Endothelial cell of hepatic sinusoid (primary cell): ENCODE results near the gene BCL7A.
"Not testable (repeated sequence)": the region's sequence is repeated elsewhere in the genome, so short reads cannot be mapped to it uniquely, and the experiment has no call there.

Experiments
- in situ Hi-C: cut with HindIII; loops from 2 replicates; pipeline ENCODE4 v1.10.0; 2017; ENCODE audit warnings: low sequenced_read_pairs

Gene BCL7A

DNA sequence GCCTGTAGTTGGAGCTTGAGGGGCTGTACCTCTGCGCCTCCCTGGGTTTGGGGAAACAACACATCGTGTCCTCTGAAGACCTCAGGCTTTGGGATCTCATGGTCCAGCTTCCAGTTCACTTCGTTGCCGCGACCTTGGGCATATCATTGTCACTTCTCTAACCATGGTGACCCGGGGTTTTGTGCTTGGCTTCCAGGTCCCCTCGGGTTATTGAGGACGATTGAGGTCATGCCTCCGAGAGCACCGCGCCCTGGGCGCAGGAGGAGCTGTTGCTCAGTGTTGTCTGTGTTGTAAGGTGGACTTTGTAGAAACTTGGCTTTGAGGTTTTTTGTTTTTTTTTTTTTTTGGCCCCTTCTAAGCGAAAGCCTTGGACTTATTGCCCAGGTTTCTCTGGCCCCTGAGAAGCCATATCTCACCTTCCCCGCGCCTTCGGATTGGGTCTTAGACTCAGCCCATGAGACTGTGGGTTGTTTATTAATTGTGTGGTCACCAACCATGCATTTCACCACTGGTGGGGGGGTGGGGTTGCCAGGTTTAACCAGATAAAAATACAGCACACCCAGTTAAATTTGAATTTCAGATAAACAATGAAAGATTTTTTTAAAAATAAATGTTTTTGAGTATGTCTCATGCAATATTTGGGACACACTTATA, 2.6 kb downstream of the BCL7A start:
- in situ Hi-C loops: no loop called here

- in situ Hi-C loops: no loop called here
Measured at GRCh38 chr12:122026706-122027333, 5.1 kb downstream of the BCL7A start.

- in situ Hi-C loops: no loop called here
Measured at GRCh38 chr12:122028165-122028904, 6.7 kb downstream of the BCL7A start.

DNA sequence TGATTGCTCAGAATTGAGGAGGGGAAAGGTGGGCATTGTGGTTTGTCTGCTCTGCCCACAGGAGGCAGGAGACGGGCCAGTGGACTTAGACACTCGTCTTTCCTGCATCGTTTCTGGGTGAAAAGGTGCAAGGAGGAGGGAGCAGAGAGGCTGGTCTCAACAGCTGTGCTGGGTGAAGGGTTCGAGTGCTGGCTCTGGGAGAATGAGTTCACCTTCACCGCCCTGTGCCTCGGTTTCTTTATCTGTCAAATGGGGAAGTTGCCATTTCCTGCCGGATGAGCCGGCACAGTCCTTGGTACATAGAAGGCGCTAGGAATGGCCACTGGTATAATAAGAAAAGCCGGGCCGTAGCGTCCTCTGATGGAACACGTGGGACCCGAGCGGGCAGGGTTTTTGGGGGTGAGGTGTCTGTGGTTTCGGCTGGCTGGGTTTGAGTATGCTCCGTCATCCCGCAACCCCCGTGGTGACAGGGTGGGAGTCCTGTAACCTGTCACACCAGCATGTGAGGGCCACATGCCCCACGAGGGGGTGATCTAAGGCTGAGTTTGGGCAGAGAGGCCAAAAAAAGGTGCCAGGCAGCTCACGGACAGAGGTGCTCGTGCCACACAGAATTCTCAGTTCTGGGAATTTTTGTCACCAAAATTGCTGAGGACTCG, 7.3 kb downstream of the BCL7A start:
- in situ Hi-C loops: no loop called here

GRCh38 chr12:122029620-122030423, 8.1 kb downstream of the BCL7A start:
- in situ Hi-C loops: no loop called here

GRCh38 chr12:122030424-122031035, 8.8 kb downstream of the BCL7A start:
- in situ Hi-C loops: no loop called here

- in situ Hi-C loops: no loop called here
Measured at GRCh38 chr12:122031342-122032216, 9.9 kb downstream of the BCL7A start.

DNA sequence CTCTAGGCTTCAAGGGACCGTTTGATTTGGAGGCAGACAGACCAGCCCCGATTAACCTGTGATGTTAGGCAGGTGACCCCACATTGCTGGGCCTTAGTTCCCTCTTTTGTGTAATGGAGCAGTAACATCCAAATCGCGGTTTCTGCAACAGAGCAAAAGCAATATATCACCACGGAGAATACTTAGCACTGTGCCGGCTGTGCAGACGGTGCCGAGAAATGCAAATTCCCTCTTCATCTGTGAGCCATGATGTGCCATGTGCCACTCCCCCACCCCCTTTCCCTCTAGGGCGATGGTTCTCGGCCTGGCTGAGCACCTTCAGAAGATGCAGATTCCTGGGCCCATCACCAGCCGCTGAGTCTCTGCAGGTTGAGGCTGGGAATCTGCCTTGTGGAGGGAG, 10.9 kb downstream of the BCL7A start:
- in situ Hi-C loops: no loop called here

DNA sequence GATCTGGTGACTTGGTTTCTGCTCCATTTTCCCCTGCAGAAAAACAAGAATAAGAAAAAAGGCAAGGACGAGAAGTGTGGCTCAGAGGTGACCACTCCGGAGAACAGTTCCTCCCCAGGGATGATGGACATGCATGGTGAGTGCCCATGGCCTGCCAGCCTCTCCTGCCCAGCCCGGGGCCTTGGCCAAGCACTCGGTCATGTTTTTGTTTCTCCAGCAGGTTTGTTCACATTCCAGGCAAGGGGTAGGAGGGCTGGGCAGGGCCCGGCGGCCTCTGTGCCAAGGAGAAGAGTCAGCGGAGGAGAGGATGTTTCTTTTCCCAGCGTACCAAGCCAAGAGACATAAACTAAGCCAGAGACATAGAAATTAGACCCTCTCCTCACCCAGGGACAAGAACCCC, 13.6 kb downstream of the BCL7A start:
- in situ Hi-C loops: no loop called here

GRCh38 chr12:122036153-122036552, 14.5 kb downstream of the BCL7A start:
- in situ Hi-C loops: no loop called here

DNA sequence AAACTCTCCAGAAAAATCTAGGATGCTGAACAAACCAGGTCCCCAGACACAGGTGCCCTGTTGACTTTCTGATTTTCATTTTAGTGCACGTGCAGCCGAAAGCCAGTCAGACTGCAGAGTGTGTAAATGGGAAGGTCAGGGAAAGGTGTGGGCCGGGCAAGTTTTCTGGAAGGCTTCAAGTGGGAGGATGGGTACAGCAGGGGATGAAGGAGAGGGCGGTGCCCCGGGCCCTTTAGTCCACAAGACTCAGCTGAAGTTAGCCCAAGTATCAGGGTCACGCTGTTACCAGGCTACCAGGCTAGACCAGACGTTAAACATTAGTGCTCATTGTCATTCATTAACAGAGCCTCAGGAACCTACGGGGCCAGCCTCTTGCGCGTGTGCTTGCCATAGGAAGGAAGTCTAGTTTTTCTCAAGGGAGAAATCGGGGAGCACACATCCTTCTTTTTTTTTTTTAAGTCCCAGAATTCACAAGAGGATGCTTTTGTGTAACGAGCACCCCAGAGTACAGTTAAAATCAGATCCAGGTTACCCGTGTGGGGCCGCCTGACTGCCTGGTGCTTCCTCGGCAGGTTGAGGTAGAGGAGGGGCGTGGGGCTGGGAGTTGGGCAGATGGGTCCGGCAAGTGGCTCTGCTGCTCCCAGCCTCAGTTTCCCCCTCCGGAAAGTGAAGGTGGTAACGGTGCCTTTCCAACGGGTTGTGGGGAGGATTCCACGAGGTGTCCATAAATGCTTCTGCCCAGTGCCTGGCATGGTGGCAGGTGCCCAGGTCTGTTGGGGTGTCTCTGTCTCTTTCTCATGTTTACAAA, 19.1 kb downstream of the BCL7A start:
- in situ Hi-C loops: no loop called here

GRCh38 chr12:122041458-122041857, 19.8 kb downstream of the BCL7A start:
- in situ Hi-C loops: not testable (repeated sequence)

- in situ Hi-C loops: no loop called here
Measured at GRCh38 chr12:122042910-122043309, 21.2 kb downstream of the BCL7A start.

DNA sequence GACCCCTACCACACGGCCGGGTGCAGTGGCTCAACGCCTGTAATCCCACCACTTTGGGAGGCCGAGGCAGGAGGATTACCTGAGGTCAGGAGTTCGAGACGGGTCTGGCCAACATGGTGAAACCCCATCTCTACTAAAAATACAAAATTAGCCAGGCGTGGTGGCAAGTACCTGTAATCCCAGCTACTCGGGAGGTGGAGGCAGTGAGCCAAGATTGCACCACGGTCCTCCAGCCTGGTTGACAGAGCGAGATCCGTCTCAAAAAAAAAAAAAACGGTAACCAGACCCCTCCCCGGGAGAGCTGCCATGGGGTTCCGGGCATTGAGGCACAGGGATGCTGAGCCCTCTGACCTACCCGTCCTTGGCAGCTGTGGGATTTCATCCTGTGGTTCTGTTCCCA, 21.8 kb downstream of the BCL7A start:
- in situ Hi-C loops: no loop called here

GRCh38 chr12:122045262-122045661, 23.6 kb downstream of the BCL7A start:
- in situ Hi-C loops: no loop called here

- in situ Hi-C loops: no loop called here
Measured at GRCh38 chr12:122046145-122046544, 24.5 kb downstream of the BCL7A start.

DNA sequence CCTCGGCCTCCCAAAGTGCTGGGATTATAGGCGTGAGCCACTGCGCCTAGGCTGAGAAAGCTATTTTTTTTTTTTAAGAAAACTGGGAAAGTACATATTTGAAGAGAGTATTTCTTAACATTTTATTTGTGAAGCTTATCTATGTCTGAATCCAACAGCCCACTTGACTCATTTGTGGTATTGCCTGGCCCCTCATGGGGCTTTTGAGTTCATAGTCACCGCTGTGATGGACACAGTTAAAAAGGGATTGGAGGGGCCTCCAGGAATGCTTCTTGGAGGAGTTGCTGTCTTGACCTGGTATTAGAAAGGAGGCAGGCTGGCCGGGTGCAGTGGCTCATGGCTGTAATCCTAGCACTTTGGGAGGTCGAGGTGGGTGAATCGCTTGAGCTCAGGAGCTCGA, 26.5 kb downstream of the BCL7A start:
- in situ Hi-C loops: no loop called here

GRCh38 chr12:122049827-122050226, 28.1 kb downstream of the BCL7A start:
- in situ Hi-C loops: no loop called here

DNA sequence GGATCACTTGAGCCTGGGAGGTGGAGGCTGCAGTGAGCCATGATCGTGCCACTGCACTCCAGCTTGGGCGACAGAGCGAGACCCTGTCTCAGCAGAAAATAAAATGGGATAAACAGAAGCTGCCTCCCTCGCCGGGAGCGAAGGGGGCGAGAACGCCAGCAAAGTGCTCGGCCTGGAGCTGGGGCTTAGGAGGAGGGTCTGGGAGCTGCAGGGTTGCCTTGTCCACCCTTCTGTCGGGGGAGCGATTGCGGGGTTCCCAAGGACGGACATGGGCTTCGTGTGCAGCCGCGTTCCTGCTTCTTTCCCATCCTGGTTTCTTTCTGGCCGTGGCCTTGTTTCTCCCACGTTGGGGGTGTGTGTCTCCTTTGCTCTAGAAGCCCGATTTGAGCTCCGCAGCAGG, 29.0 kb downstream of the BCL7A start:
- in situ Hi-C loops: no loop called here
